Mesodermal cell (in vitro differentiated cells): Measurements from ENCODE around the gene CALCOCO2.
A peak's percentile ranks its signal among the peaks of the same experiment; 100 is the strongest.

ENCODE experiments used
- H3K27ac ChIP-seq: 2 replicates; pipeline ENCODE4 v1.7.0; 2013; ENCODE audit warnings: mild to moderate bottlenecking, low read depth, low read length, moderate library complexity; ENCODE audit not compliant: severe bottlenecking
- H3K36me3 ChIP-seq: 2 replicates; pipeline ENCODE4 v1.7.1; 2013; ENCODE audit warnings: mild to moderate bottlenecking, low read length, moderate library complexity; ENCODE audit not compliant: control insufficient read depth, insufficient read depth
- H3K4me1 ChIP-seq: one replicate; pipeline ENCODE4 v1.7.1; 2013; ENCODE audit warnings: mild to moderate bottlenecking, low read length; ENCODE audit not compliant: insufficient read depth, control insufficient read depth, poor library complexity, severe bottlenecking
- H3K4me3 ChIP-seq: 2 replicates; pipeline ENCODE4 v1.7.0; 2013; ENCODE audit warnings: low read length, control low read depth, mild to moderate bottlenecking; ENCODE audit not compliant: insufficient read depth, poor library complexity, severe bottlenecking; ENCODE audit errors: extremely low read depth
- H3K9me3 ChIP-seq: 2 replicates; pipeline ENCODE4 v1.7.1; 2013; ENCODE audit warnings: mild to moderate bottlenecking, low read length, moderate library complexity; ENCODE audit not compliant: control insufficient read depth
- WGBS, 2 experiments: methylation state at CpG; one replicate each; pipeline ENCODE4 v1.1.5; 2013; ENCODE audit warnings: missing lambda C conversion rate in 2 of 2; ENCODE audit not compliant: insufficient coverage in 2 of 2; 5-methylcytosine and 5-hydroxymethylcytosine counted together

The CALCOCO2 gene

GRCh38 chr17:48903401-48903800 is 72.6 kb downstream of the CALCOCO2 start:
- no peaks in the 10 kb centered on the region for H3K36me3 ChIP-seq
- no peaks in the 10 kb centered on the region for H3K9me3 ChIP-seq
- no peaks in the 10 kb centered on the region for H3K4me1 ChIP-seq
- WGBS, 2 experiments, result no CpG with 5 or more reads among the region's 1 CpG
- no peak overlapping the region for H3K4me3 ChIP-seq
- no peak overlapping the region for H3K27ac ChIP-seq

GRCh38 chr17:48904428-48904827 is 73.6 kb downstream of the CALCOCO2 start:
- Histone ChIP-seq H3K36me3 (no peaks in the 10 kb centered on the region), H3K4me3 (no peak overlapping the region), H3K27ac (no peak overlapping the region), H3K9me3 (no peaks in the 10 kb centered on the region), H3K4me1 (no peaks in the 10 kb centered on the region)
- 94 to 96% methylated on average over 2 to 7 of the region's 7 CpGs for WGBS, 2 experiments

GRCh38 chr17:48905987-48906515 is 75.2 kb downstream of the CALCOCO2 start:
- Histone ChIP-seq H3K9me3 (no peaks in the 10 kb centered on the region), H3K36me3 (peaks cover 15% of the 10 kb centered on the region), H3K4me3 (no peak overlapping the region), H3K27ac (no peak overlapping the region), H3K4me1 (peaks cover 15% of the 10 kb centered on the region)
- WGBS, 2 experiments, result 60 to 93% methylated on average over 1 to 6 of the region's 9 CpGs

- peaks cover 31% of the 10 kb centered on the region for H3K36me3 ChIP-seq
- H3K4me3 ChIP-seq, result peak overlapping the region; percentile 83
- peaks cover 15% of the 10 kb centered on the region for H3K4me1 ChIP-seq
- 0 to 50% methylated on average over 1 to 2 of the region's 2 CpGs for WGBS, 2 experiments
- no peaks in the 10 kb centered on the region for H3K9me3 ChIP-seq
- H3K27ac ChIP-seq, result peak overlapping the region; percentile 95
These were observed 76.8 kb downstream of the CALCOCO2 start for GRCh38 chr17:48907713-48908046.

- 0 to 1% methylated on average over 61 to 65 of the region's 81 CpGs for WGBS, 2 experiments
- peaks cover 15% of the 10 kb centered on the region for H3K4me1 ChIP-seq
These were observed 77.4 kb downstream of the CALCOCO2 start, which contains the start of gene UBE2Z for GRCh38 chr17:48908047-48908843. Gene UBE2Z (plus strand): TSS chr17:48908407. CDS start chr17:48908504, 97 bp downstream.

GRCh38 chr17:48908853-48909394 is 78.1 kb downstream of the CALCOCO2 start:
- Histone ChIP-seq H3K36me3 (peaks cover 44% of the 10 kb centered on the region), H3K9me3 (no peaks in the 10 kb centered on the region), H3K4me3 (peak overlapping the region; percentile 83), H3K27ac (peak overlapping the region; percentile 95), H3K4me1 (peaks cover 15% of the 10 kb centered on the region)
- 0% methylated on average over 16 to 17 of the region's 36 CpGs for WGBS, 2 experiments

More at GRCh38 chr17:48908047-48908843, 77.4 kb downstream of the CALCOCO2 start, which contains the start of gene UBE2Z:
- peaks cover 37% of the 10 kb centered on the region for H3K36me3 ChIP-seq
- H3K27ac ChIP-seq, result peak within 1 kb of the TSS; percentile 95
- no peaks in the 10 kb centered on the region for H3K9me3 ChIP-seq
- H3K4me3 ChIP-seq, result peak within 1 kb of the TSS; percentile 83

- Histone ChIP-seq H3K27ac (no peak overlapping the region), H3K4me3 (peak overlapping the region; percentile 83), H3K36me3 (peaks cover 50% of the 10 kb centered on the region), H3K4me1 (peaks cover 15% of the 10 kb centered on the region), H3K9me3 (no peaks in the 10 kb centered on the region)
- 60 to 80% methylated on average over 2 of the region's 4 CpGs for WGBS, 2 experiments
These were observed 78.9 kb downstream of the CALCOCO2 start for GRCh38 chr17:48909783-48910182.

GRCh38 chr17:48910370-48910769 is 79.5 kb downstream of the CALCOCO2 start:
- no peak overlapping the region for H3K27ac ChIP-seq
- peak overlapping the region; percentile 83 for H3K4me3 ChIP-seq
- 92 to 100% methylated on average over 1 to 2 of the region's 2 CpGs for WGBS, 2 experiments
- no peaks in the 10 kb centered on the region for H3K9me3 ChIP-seq
- peaks cover 17% of the 10 kb centered on the region for H3K4me1 ChIP-seq
- H3K36me3 ChIP-seq, result peaks cover 56% of the 10 kb centered on the region

GRCh38 chr17:48912476-48912875 is 81.6 kb downstream of the CALCOCO2 start:
- 100% methylated on average over 1 to 2 of the region's 2 CpGs for WGBS, 2 experiments
- H3K4me1 ChIP-seq, result peaks cover 18% of the 10 kb centered on the region
- no peak overlapping the region for H3K27ac ChIP-seq
- no peak overlapping the region for H3K4me3 ChIP-seq
- peaks cover 77% of the 10 kb centered on the region for H3K36me3 ChIP-seq
- H3K9me3 ChIP-seq, result no peaks in the 10 kb centered on the region
